KMS-11 (cell line): Measurements from ENCODE around the gene AARS2.

Experiments used
- H2AFZ ChIP-seq: fragments of 200-600 bp; sonication (generic); 2 replicates; pipeline ENCODE4 v1.6.1; 2016; ENCODE audit warnings: antibody characterized with exemption, mixed run types, low read depth
- H3K27ac ChIP-seq: fragments of 200-600 bp; sonication (generic); 2 replicates; pipeline ENCODE4 v1.6.1; 2016; ENCODE audit warnings: mild to moderate bottlenecking, mixed run types
- H3K27me3 ChIP-seq: fragments of 200-600 bp; sonication (generic); 2 replicates; pipeline ENCODE4 v1.6.1; 2017; ENCODE audit warnings: mild to moderate bottlenecking, low read depth, mixed run types, moderate library complexity; ENCODE audit not compliant: insufficient read depth
- H3K36me3 ChIP-seq: fragments of 200-600 bp; sonication (generic); 2 replicates; pipeline ENCODE4 v1.6.1; 2017; ENCODE audit warnings: mild to moderate bottlenecking, mixed run types; ENCODE audit not compliant: insufficient read depth
- H3K4me1 ChIP-seq: fragments of 200-600 bp; sonication (generic); 2 replicates; pipeline ENCODE4 v1.6.1; 2016; ENCODE audit warnings: mild to moderate bottlenecking, low read depth, mixed run types; ENCODE audit not compliant: poor library complexity, severe bottlenecking
- H3K4me2 ChIP-seq: fragments of 200-600 bp; sonication (generic); 2 replicates; pipeline ENCODE4 v1.7.0; 2016; ENCODE audit warnings: mild to moderate bottlenecking, mixed run types
- H3K4me3 ChIP-seq: fragments of 200-600 bp; sonication (generic); IDR thresholded peaks from 2 replicates; pipeline ENCODE4 v1.6.1; 2017; ENCODE audit warnings: low read depth, low read length, mixed read lengths; ENCODE audit not compliant: insufficient read depth
- H3K79me2 ChIP-seq: fragments of 200-600 bp; sonication (generic); 2 replicates; pipeline ENCODE4 v1.6.1; 2016; ENCODE audit warnings: low read depth, mixed run types; ENCODE audit not compliant: insufficient read depth
- H3K9ac ChIP-seq: fragments of 200-600 bp; sonication (generic); 2 replicates; pipeline ENCODE4 v1.6.1; 2016; ENCODE audit warnings: mild to moderate bottlenecking, mixed run types
- H4K20me1 ChIP-seq: fragments of 200-600 bp; sonication (generic); 2 replicates; pipeline ENCODE4 v1.6.1; 2016; ENCODE audit warnings: mild to moderate bottlenecking, mixed run types; ENCODE audit not compliant: insufficient read depth
- CTCF ChIP-seq: fragments of 200-600 bp; sonication (generic); conservative IDR thresholded peaks from 2 replicates; pipeline ENCODE4 v1.6.1; 2017; ENCODE audit warnings: low read depth, mild to moderate bottlenecking, antibody characterized with exemption, low read length, moderate library complexity, mixed read lengths

The AARS2 gene

GRCh38 chr6:44278315-44278714, 34.8 kb downstream of the AARS2 start:
- peaks cover 55% of the 10 kb centered on the region for H3K27me3 ChIP-seq
- no peak for TF ChIP-seq CTCF

GRCh38 chr6:44277763-44278162, 35.4 kb downstream of the AARS2 start:
- H3K4me2 ChIP-seq, result no peak overlapping the region
- TF ChIP-seq CTCF, result no peak
- H3K9ac ChIP-seq, result no peak overlapping the region
- H3K27ac ChIP-seq, result no peak overlapping the region
- H3K4me3 ChIP-seq, result no peak overlapping the region
- no peaks in the 10 kb centered on the region for H3K36me3 ChIP-seq
- H3K4me1 ChIP-seq, result no peaks in the 10 kb centered on the region
- H2AFZ ChIP-seq, result no peak overlapping the region
- peaks cover 54% of the 10 kb centered on the region for H3K27me3 ChIP-seq
- H3K79me2 ChIP-seq, result no peaks in the 10 kb centered on the region
- no peaks in the 10 kb centered on the region for H4K20me1 ChIP-seq

More at GRCh38 chr6:44278315-44278714, 34.8 kb downstream of the AARS2 start:
- H3K4me3 ChIP-seq, result no peak overlapping the region
- H2AFZ ChIP-seq, result no peak overlapping the region
- H3K9ac ChIP-seq, result no peak overlapping the region
- H3K79me2 ChIP-seq, result no peaks in the 10 kb centered on the region
- H3K36me3 ChIP-seq, result no peaks in the 10 kb centered on the region
- no peaks in the 10 kb centered on the region for H4K20me1 ChIP-seq
- no peak overlapping the region for H3K27ac ChIP-seq
- no peak overlapping the region for H3K4me2 ChIP-seq
- no peaks in the 10 kb centered on the region for H3K4me1 ChIP-seq

- H3K36me3 ChIP-seq, result no peaks in the 10 kb centered on the region
- no peak overlapping the region for H3K27ac ChIP-seq
- no peak for TF ChIP-seq CTCF
- H3K79me2 ChIP-seq, result no peaks in the 10 kb centered on the region
- H3K4me2 ChIP-seq, result no peak overlapping the region
- H3K4me3 ChIP-seq, result no peak overlapping the region
- H3K27me3 ChIP-seq, result peaks cover 54% of the 10 kb centered on the region
- H2AFZ ChIP-seq, result no peak overlapping the region
- no peaks in the 10 kb centered on the region for H3K4me1 ChIP-seq
- H4K20me1 ChIP-seq, result no peaks in the 10 kb centered on the region
- no peak overlapping the region for H3K9ac ChIP-seq
Measured at GRCh38 chr6:44276667-44277640, 36.2 kb downstream of the AARS2 start.

GRCh38 chr6:44275749-44276648, 37.1 kb downstream of the AARS2 start:
- H3K4me1 ChIP-seq, result no peaks in the 10 kb centered on the region
- no peak overlapping the region for H3K27ac ChIP-seq
- no peak overlapping the region for H3K4me3 ChIP-seq
- no peak overlapping the region for H3K4me2 ChIP-seq
- no peak overlapping the region for H2AFZ ChIP-seq
- H3K9ac ChIP-seq, result no peak overlapping the region
- no peaks in the 10 kb centered on the region for H4K20me1 ChIP-seq
- no peaks in the 10 kb centered on the region for H3K79me2 ChIP-seq
- peaks cover 62% of the 10 kb centered on the region for H3K27me3 ChIP-seq
- TF ChIP-seq CTCF, result no peak
- H3K36me3 ChIP-seq, result no peaks in the 10 kb centered on the region
